Upper lobe of left lung (tissue), 4 donors: ENCODE measurements around the gene SACM1L.

ENCODE experiments used
- CTCF ChIP-seq, 6 experiments: fragments of 450-650 bp in 4 of 6; fragments of 200-600 bp in 2 of 6; sonication (generic) in 2 of 6; IDR thresholded peaks; one replicate each; pipeline ENCODE4 v1.5.1; 2016 to 2019; ENCODE audit warnings: antibody characterized with exemption in 6 of 6
- POLR2A ChIP-seq, 4 donors: fragments of 450-650 bp; IDR thresholded peaks; one replicate each; pipeline ENCODE4 v1.5.1; 2016 to 2017; ENCODE audit warnings: antibody characterized with exemption in 4 of 4, mild to moderate bottlenecking in 2 of 4

- no peak for TF ChIP-seq POLR2A (IDR thresholded peaks at IDR 0.05)
- no peak for TF ChIP-seq CTCF (IDR thresholded peaks at IDR 0.05)
Observed at GRCh38 chr3:45711931-45712330, 22.7 kb downstream of the SACM1L start.
